ENCODE data around the gene DDX39A. TPM values are rescaled to one million over a fixed set of nuclear protein-coding genes. Genes with fewer than 3 reads are reported as not detected.

Gene DDX39A
- total and polyA plus RNA-seq, 2 donors (not counting 1 experiment from before 2014, with no cell fraction given), result 35.9 to 36.5 TPM

DNA sequence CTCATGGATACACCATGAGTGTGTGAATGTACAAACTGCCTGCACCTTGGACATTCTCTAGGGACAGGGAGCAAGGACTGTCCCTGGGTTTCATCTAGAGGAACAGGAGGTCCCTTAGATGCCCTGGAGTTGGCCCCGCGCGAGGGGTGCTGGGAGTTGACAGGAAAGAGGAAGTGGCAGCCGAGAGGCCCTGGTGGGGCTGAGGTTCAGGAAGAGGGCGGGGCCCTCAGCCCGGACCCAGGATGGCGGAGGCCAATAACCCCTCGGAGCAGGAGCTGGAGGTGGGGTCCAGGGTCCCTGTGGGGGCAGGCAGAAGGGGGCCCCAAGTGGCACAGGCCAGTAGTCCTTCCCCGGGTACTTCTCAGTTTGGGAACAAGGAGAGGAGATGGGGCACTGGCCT, 20.9 kb upstream of the DDX39A start:
- DNase-seq (ENCODE audit: low read depth in 2 of 2), result no peak
- Histone ChIP-seq H3K27ac (ENCODE audit: insufficient read depth, low read length) (no peak overlapping the region), H4K20me1 (ENCODE audit: control insufficient read depth, extremely low read depth, insufficient read depth, low read length) (no peaks in the 10 kb centered on the region), H3K4me3 (replicated peaks in 1 of 4; ENCODE audit: control extremely low read depth in 1 of 4, insufficient read depth in 1 of 4, low read depth in 3 of 4, low read length in 4 of 4) (no peak overlapping the region), H3K79me2 (ENCODE audit: control insufficient read depth, insufficient read depth, low read length) (peaks cover 20% of the 10 kb centered on the region), H3K9me3 (ENCODE audit: control insufficient read depth, insufficient read depth, low read depth, low read length) (no peaks in the 10 kb centered on the region), H3K27me3 (ENCODE audit: control insufficient read depth, insufficient read depth, low read length) (no peaks in the 10 kb centered on the region), H3K4me1 (ENCODE audit: control insufficient read depth, extremely low read depth, insufficient read depth, low read length) (peaks cover 2% of the 10 kb centered on the region), H2AFZ (ENCODE audit: low read length) (no peak overlapping the region), H3K4me2 (ENCODE audit: extremely low read depth, insufficient read depth, low read length) (no peak overlapping the region), H3K9ac (ENCODE audit: insufficient read depth, low read length) (peak overlapping the region; percentile 30), H3K36me3 (ENCODE audit: control insufficient read depth, insufficient read depth, low read length) (peaks cover 23% of the 10 kb centered on the region)
- no peak for TF ChIP-seq EZH2 (IDR thresholded peaks at IDR 0.05; ENCODE audit: low read length, missing control alignments)
- TF ChIP-seq, protein P1, sequence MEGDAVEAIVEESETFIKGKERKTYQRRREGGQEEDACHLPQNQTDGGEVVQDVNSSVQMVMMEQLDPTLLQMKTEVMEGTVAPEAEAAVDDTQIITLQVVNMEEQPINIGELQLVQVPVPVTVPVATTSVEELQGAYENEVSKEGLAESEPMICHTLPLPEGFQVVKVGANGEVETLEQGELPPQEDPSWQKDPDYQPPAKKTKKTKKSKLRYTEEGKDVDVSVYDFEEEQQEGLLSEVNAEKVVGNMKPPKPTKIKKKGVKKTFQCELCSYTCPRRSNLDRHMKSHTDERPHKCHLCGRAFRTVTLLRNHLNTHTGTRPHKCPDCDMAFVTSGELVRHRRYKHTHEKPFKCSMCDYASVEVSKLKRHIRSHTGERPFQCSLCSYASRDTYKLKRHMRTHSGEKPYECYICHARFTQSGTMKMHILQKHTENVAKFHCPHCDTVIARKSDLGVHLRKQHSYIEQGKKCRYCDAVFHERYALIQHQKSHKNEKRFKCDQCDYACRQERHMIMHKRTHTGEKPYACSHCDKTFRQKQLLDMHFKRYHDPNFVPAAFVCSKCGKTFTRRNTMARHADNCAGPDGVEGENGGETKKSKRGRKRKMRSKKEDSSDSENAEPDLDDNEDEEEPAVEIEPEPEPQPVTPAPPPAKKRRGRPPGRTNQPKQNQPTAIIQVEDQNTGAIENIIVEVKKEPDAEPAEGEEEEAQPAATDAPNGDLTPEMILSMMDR (conservative IDR thresholded peaks at IDR 0.05 in 1 of 2, IDR thresholded peaks at IDR 0.05 in 1 of 2; ENCODE audit: low read depth in 1 of 2, low read length in 2 of 2), result no peak

DNA sequence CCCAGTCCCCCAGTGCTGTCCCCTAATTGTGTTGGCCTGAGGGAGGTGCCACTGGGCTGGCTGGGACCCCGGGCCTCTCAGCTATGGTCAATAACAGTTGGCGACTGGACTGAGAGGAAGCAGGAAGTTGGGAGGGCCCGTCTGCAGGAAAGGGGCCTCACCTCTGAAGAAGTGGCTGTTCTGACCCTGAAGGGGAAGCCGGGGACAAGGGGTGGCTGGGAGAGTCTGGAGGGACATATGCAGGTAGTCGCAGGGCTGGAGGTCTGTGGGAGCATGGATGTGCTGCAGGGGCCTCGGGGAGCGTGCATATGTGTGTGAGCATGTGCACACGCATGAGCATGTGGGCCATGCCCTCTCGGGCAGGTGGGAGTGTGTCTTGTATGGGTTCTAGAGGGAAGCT, 19.9 kb upstream of the DDX39A start:
- no peak for DNase-seq (ENCODE audit: low read depth in 2 of 2)
- Histone ChIP-seq H3K9me3 (ENCODE audit: control insufficient read depth, insufficient read depth, low read depth, low read length) (no peaks in the 10 kb centered on the region), H3K36me3 (ENCODE audit: control insufficient read depth, insufficient read depth, low read length) (peaks cover 18% of the 10 kb centered on the region), H3K27ac (ENCODE audit: insufficient read depth, low read length) (no peak overlapping the region), H3K9ac (ENCODE audit: insufficient read depth, low read length) (no peak overlapping the region), H4K20me1 (ENCODE audit: control insufficient read depth, extremely low read depth, insufficient read depth, low read length) (no peaks in the 10 kb centered on the region), H3K4me2 (ENCODE audit: extremely low read depth, insufficient read depth, low read length) (no peak overlapping the region), H2AFZ (ENCODE audit: low read length) (no peak overlapping the region), H3K4me1 (ENCODE audit: control insufficient read depth, extremely low read depth, insufficient read depth, low read length) (peaks cover 11% of the 10 kb centered on the region), H3K79me2 (ENCODE audit: control insufficient read depth, insufficient read depth, low read length) (peaks cover 30% of the 10 kb centered on the region), H3K4me3 (replicated peaks in 1 of 4; ENCODE audit: control extremely low read depth in 1 of 4, insufficient read depth in 1 of 4, low read depth in 3 of 4, low read length in 4 of 4) (no peak overlapping the region), H3K27me3 (ENCODE audit: control insufficient read depth, insufficient read depth, low read length) (no peaks in the 10 kb centered on the region)
- TF ChIP-seq, protein P1 (conservative IDR thresholded peaks at IDR 0.05 in 1 of 2, IDR thresholded peaks at IDR 0.05 in 1 of 2; ENCODE audit: low read depth in 1 of 2, low read length in 2 of 2), result no peak
- TF ChIP-seq EZH2 (IDR thresholded peaks at IDR 0.05; ENCODE audit: low read length, missing control alignments), result no peak

DNA sequence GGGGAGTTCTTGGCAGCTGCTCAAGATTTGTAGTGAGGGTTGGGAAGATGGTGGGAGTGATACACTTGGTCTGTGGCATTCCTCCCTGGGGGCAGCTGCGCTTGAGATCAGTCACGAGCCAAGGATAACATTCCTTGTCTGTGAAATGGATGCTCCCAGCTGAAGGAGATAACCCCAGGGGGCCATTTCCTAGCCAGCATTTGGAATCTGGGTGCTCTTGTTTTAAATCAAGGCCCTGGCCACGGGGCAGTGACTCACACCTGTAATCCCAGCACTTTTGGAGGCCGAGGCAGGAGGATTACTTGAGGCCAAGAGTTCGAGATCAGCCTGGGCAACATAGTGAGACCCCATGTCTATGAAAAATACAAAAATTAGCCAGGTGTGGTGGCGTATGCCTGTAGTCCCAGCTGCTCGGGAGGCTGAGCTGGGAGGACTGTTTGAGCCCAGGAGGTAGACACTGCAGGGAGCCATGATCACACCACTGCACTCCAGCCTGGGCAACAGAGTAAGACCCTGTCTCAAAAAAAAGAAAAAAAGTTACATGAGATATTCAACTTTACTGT, 18.5 kb upstream of the DDX39A start:
- Histone ChIP-seq H2AFZ (ENCODE audit: low read length) (no peak overlapping the region), H3K36me3 (ENCODE audit: control insufficient read depth, insufficient read depth, low read length) (peaks cover 5% of the 10 kb centered on the region), H3K27me3 (ENCODE audit: control insufficient read depth, insufficient read depth, low read length) (no peaks in the 10 kb centered on the region), H3K79me2 (ENCODE audit: control insufficient read depth, insufficient read depth, low read length) (peaks cover 37% of the 10 kb centered on the region), H3K4me2 (ENCODE audit: extremely low read depth, insufficient read depth, low read length) (no peak overlapping the region), H4K20me1 (ENCODE audit: control insufficient read depth, extremely low read depth, insufficient read depth, low read length) (no peaks in the 10 kb centered on the region), H3K4me1 (ENCODE audit: control insufficient read depth, extremely low read depth, insufficient read depth, low read length) (peaks cover 12% of the 10 kb centered on the region), H3K4me3 (replicated peaks in 1 of 4; ENCODE audit: control extremely low read depth in 1 of 4, insufficient read depth in 1 of 4, low read depth in 3 of 4, low read length in 4 of 4) (no peak overlapping the region), H3K27ac (ENCODE audit: insufficient read depth, low read length) (no peak overlapping the region), H3K9me3 (ENCODE audit: control insufficient read depth, insufficient read depth, low read depth, low read length) (no peaks in the 10 kb centered on the region), H3K9ac (ENCODE audit: insufficient read depth, low read length) (no peak overlapping the region)
- no peak for TF ChIP-seq EZH2 (IDR thresholded peaks at IDR 0.05; ENCODE audit: low read length, missing control alignments)
- TF ChIP-seq, protein P1 (conservative IDR thresholded peaks at IDR 0.05 in 1 of 2, IDR thresholded peaks at IDR 0.05 in 1 of 2; ENCODE audit: low read depth in 1 of 2, low read length in 2 of 2), result no peak
- no peak for DNase-seq (ENCODE audit: low read depth in 2 of 2)
